GM23338 (cell line): ENCODE measurements around the gene CCDC167. TPM values are rescaled to one million over a fixed set of nuclear protein-coding genes. Genes with fewer than 3 reads are reported as not detected.

Experiments used
- ATAC-seq: fragments of 200-7000 bp; cut with Tn5 transposase; 3 replicates; pipeline ENCODE4 v1.9.1; 2020
- DNase-seq: peaks from one replicate; pipeline ENCODE4 v3.0.0-alpha.2; 2015; ENCODE audit warnings: low spot score
- H2AFZ ChIP-seq: fragments of 200-600 bp; sonication (generic); 2 replicates; pipeline ENCODE4 v1.8.0; 2016; ENCODE audit warnings: antibody characterized with exemption, mild to moderate bottlenecking, moderate library complexity
- H3F3A ChIP-seq: fragments of 200-600 bp; sonication (generic); replicated peaks from 2 replicates; pipeline ENCODE4 v1.8.0; 2017; ENCODE audit warnings: antibody characterized with exemption, mixed run types, low read depth
- H3K27ac ChIP-seq: fragments of 200-600 bp; sonication (generic); 2 replicates; pipeline ENCODE4 v1.6.1; 2016; ENCODE audit warnings: low read depth
- H3K27me3 ChIP-seq: fragments of 200-600 bp; sonication (generic); 2 replicates; pipeline ENCODE4 v1.8.0; 2016; ENCODE audit warnings: mild to moderate bottlenecking, mixed run types, moderate library complexity; ENCODE audit not compliant: insufficient read depth
- H3K36me3 ChIP-seq: fragments of 200-600 bp; sonication (generic); 2 replicates; pipeline ENCODE4 v1.8.0; 2016; ENCODE audit warnings: mild to moderate bottlenecking; ENCODE audit not compliant: insufficient read depth
- H3K4me1 ChIP-seq: fragments of 200-600 bp; sonication (generic); 2 replicates; pipeline ENCODE4 v1.8.0; 2016; ENCODE audit warnings: mild to moderate bottlenecking, moderate library complexity; ENCODE audit not compliant: insufficient read depth
- H3K4me2 ChIP-seq: fragments of 200-600 bp; sonication (generic); 2 replicates; pipeline ENCODE4 v1.7.1; 2017; ENCODE audit warnings: mixed run types
- H3K4me3 ChIP-seq: fragments of 200-600 bp; sonication (generic); 2 replicates; pipeline ENCODE4 v1.6.1; 2016; ENCODE audit warnings: mixed run types
- H3K79me2 ChIP-seq: fragments of 200-600 bp; sonication (generic); replicated peaks from 2 replicates; pipeline ENCODE4 v1.8.0; 2017; ENCODE audit warnings: mild to moderate bottlenecking; ENCODE audit not compliant: insufficient read depth
- H3K9me2 ChIP-seq: fragments of 200-600 bp; sonication (generic); 2 replicates; pipeline ENCODE4 v1.8.0; 2017; ENCODE audit not compliant: insufficient read depth
- H4K20me1 ChIP-seq: fragments of 200-600 bp; sonication (generic); replicated peaks from 2 replicates; pipeline ENCODE4 v1.8.0; 2017; ENCODE audit warnings: mild to moderate bottlenecking; ENCODE audit not compliant: insufficient read depth
- H3K27ac Mint-ChIP-seq: 2 replicates; pipeline ENCODE4 v1.8.0; 2020; ENCODE audit warnings: inconsistent platforms, mild to moderate bottlenecking, moderate library complexity, mixed read lengths
- H3K27me3 Mint-ChIP-seq: 3 replicates; pipeline ENCODE4 v1.8.0; 2022; ENCODE audit warnings: low read depth, mild to moderate bottlenecking, moderate library complexity, mixed read lengths, inconsistent platforms; ENCODE audit not compliant: insufficient read depth, poor library complexity
- H3K36me3 Mint-ChIP-seq: 3 replicates; pipeline ENCODE4 v1.8.0; 2021; ENCODE audit warnings: low read depth, mild to moderate bottlenecking, inconsistent platforms, moderate library complexity, mixed read lengths
- H3K4me1 Mint-ChIP-seq: 3 replicates; pipeline ENCODE4 v1.8.0; 2020; ENCODE audit warnings: mild to moderate bottlenecking, inconsistent platforms, mixed read lengths
- H3K4me3 Mint-ChIP-seq: 3 replicates; pipeline ENCODE4 v1.8.0; 2021; ENCODE audit warnings: moderate library complexity, mild to moderate bottlenecking, inconsistent platforms, mixed read lengths
- H3K9me3 Mint-ChIP-seq: 3 replicates; pipeline ENCODE4 v1.8.0; 2020; ENCODE audit warnings: moderate library complexity, mild to moderate bottlenecking, inconsistent platforms, mixed read lengths
- CREB1 ChIP-seq: fragments of 250-450 bp; sonication (Bioruptor Pico); IDR thresholded peaks from 2 replicates; pipeline ENCODE4 v1.5.0; 2020; ENCODE audit warnings: low read depth, mild to moderate bottlenecking, moderate library complexity
- EZH2 ChIP-seq: fragments of 200-600 bp; sonication (generic); IDR thresholded peaks from one replicate; pipeline ENCODE4 v1.8.0; 2017; ENCODE audit warnings: antibody characterized with exemption, mild to moderate bottlenecking, low read depth; ENCODE audit not compliant: unreplicated experiment
- EZH2phosphoT487 ChIP-seq: fragments of 200-600 bp; sonication (generic); IDR thresholded peaks from one replicate; pipeline ENCODE4 v1.8.1; 2018; ENCODE audit warnings: antibody characterized with exemption; ENCODE audit not compliant: unreplicated experiment
- JUNB ChIP-seq: IDR thresholded peaks from one replicate; pipeline ENCODE4 v1.6.1; 2016; ENCODE audit warnings: antibody characterized with exemption; ENCODE audit not compliant: unreplicated experiment
- NANOG ChIP-seq: IDR thresholded peaks from 2 replicates; pipeline ENCODE4 v1.6.1; 2016; ENCODE audit warnings: antibody characterized with exemption, borderline replicate concordance
- POLR2AphosphoS5 ChIP-seq: IDR thresholded peaks from 2 replicates; pipeline ENCODE4 v1.6.1; 2016; ENCODE audit warnings: antibody characterized with exemption, low read depth
- STAT1 ChIP-seq: IDR thresholded peaks from one replicate; pipeline ENCODE4 v1.6.1; 2016; ENCODE audit warnings: antibody characterized with exemption; ENCODE audit not compliant: unreplicated experiment
- ZNF114 ChIP-seq: fragments of 250-450 bp; sonication (Bioruptor Pico); IDR thresholded peaks from 2 replicates; pipeline ENCODE4 v1.5.0; 2020; ENCODE audit warnings: mild to moderate bottlenecking, moderate library complexity
- ZNF331 ChIP-seq: fragments of 250-450 bp; sonication (Bioruptor Pico); IDR thresholded peaks from 2 replicates; pipeline ENCODE4 v1.5.0; 2020; ENCODE audit warnings: low read depth, mild to moderate bottlenecking, moderate library complexity
- polyA plus RNA-seq: library from polyadenylated mRNA; unstranded; fragments of >200 nt; fragmentation: Nextera tagmentation; extraction: Ambion mirVana; gene quantifications from 2 replicates; pipeline ENCODE4 v1.2.1, GENCODE V29; 2016
- total RNA-seq: library from RNA; depleted of rRNA; stranded (reverse); fragments of >200 nt; shearing (Covaris generic); gene quantifications from 2 replicates; pipeline ENCODE4 v1.2.3, GENCODE V29; 2014
- TF ChIP-seq, protein P1 (sequence below): fragments of 250-450 bp; sonication (Bioruptor Pico); IDR thresholded peaks from 2 replicates; pipeline ENCODE4 v1.5.0; 2020; ENCODE audit warnings: mild to moderate bottlenecking, moderate library complexity
- TF ChIP-seq, protein P2 (sequence below), 2 experiments: fragments of 200-600 bp in 1 of 2; sonication (generic) in 1 of 2; conservative IDR thresholded peaks; 2 replicates each; pipeline versions ENCODE4 v1.5.1 to v1.6.1; 2016 to 2017; ENCODE audit warnings: antibody characterized with exemption in 2 of 2, low read depth in 2 of 2, mild to moderate bottlenecking in 2 of 2, moderate library complexity in 1 of 2
- TF ChIP-seq, protein P3 (sequence below): IDR thresholded peaks from 2 replicates; pipeline ENCODE4 v1.6.1; 2016; ENCODE audit warnings: antibody characterized with exemption
- TF ChIP-seq, protein P4 (sequence below): IDR thresholded peaks from one replicate; pipeline ENCODE4 v1.6.1; 2018; ENCODE audit warnings: antibody characterized with exemption; ENCODE audit not compliant: unreplicated experiment

CCDC167 gene
- total and polyA plus RNA-seq, 2 experiments from 2014 or later, result 17.6 to 21.4 TPM

DNA sequence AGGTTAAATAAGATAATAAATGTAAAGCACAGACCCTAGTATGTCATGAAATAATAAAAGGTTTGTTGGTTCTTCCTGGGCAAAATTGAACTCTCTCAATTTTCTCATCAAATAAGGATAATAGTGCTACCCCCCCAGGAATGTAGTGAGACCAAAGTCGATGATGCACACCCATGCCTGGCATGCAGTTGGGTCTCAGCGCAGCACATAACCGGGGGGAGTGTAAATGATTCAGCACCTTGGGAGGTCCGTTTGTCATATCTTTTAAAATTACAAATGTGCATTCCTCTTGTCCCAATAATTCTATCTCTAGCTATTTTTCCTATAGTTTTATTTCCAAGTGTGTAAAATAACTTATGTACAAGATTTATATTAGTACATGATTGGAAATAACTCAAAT, 31.3 kb upstream of the CCDC167 start:
- Mint-ChIP-seq H3K4me3 (no peak overlapping the region), H3K9me3 (no peaks in the 10 kb centered on the region), H3K27ac (no peak overlapping the region), H3K27me3 (peaks cover 31% of the 10 kb centered on the region), H3K36me3 (no peaks in the 10 kb centered on the region), H3K4me1 (peaks cover 14% of the 10 kb centered on the region; the same call in 2 of the 3 replicates)
- Histone ChIP-seq H3K9me2 (no peaks in the 10 kb centered on the region), H3K4me3 (no peak overlapping the region), H3K36me3 (no peaks in the 10 kb centered on the region), H3K79me2 (no peaks in the 10 kb centered on the region), H3K27ac (no peak overlapping the region), H3F3A (no peaks in the 10 kb centered on the region), H2AFZ (no peak overlapping the region), H3K4me1 (peaks cover 13% of the 10 kb centered on the region), H3K27me3 (peaks cover 33% of the 10 kb centered on the region), H4K20me1 (no peaks in the 10 kb centered on the region; the same call in 1 of the 2 replicates), H3K4me2 (no peak overlapping the region)
- DNase-seq, result no peak
- TF ChIP-seq ZNF331 (CRISPR knock-in tag) (no peak), POLR2AphosphoS5 (no peak), STAT1 (no peak), EZH2phosphoT487 (no peak), EZH2 (no peak), ZNF114 (CRISPR knock-in tag) (no peak), NANOG (no peak), CREB1 (CRISPR knock-in tag) (no peak), JUNB (no peak)
- TF ChIP-seq, protein P1, sequence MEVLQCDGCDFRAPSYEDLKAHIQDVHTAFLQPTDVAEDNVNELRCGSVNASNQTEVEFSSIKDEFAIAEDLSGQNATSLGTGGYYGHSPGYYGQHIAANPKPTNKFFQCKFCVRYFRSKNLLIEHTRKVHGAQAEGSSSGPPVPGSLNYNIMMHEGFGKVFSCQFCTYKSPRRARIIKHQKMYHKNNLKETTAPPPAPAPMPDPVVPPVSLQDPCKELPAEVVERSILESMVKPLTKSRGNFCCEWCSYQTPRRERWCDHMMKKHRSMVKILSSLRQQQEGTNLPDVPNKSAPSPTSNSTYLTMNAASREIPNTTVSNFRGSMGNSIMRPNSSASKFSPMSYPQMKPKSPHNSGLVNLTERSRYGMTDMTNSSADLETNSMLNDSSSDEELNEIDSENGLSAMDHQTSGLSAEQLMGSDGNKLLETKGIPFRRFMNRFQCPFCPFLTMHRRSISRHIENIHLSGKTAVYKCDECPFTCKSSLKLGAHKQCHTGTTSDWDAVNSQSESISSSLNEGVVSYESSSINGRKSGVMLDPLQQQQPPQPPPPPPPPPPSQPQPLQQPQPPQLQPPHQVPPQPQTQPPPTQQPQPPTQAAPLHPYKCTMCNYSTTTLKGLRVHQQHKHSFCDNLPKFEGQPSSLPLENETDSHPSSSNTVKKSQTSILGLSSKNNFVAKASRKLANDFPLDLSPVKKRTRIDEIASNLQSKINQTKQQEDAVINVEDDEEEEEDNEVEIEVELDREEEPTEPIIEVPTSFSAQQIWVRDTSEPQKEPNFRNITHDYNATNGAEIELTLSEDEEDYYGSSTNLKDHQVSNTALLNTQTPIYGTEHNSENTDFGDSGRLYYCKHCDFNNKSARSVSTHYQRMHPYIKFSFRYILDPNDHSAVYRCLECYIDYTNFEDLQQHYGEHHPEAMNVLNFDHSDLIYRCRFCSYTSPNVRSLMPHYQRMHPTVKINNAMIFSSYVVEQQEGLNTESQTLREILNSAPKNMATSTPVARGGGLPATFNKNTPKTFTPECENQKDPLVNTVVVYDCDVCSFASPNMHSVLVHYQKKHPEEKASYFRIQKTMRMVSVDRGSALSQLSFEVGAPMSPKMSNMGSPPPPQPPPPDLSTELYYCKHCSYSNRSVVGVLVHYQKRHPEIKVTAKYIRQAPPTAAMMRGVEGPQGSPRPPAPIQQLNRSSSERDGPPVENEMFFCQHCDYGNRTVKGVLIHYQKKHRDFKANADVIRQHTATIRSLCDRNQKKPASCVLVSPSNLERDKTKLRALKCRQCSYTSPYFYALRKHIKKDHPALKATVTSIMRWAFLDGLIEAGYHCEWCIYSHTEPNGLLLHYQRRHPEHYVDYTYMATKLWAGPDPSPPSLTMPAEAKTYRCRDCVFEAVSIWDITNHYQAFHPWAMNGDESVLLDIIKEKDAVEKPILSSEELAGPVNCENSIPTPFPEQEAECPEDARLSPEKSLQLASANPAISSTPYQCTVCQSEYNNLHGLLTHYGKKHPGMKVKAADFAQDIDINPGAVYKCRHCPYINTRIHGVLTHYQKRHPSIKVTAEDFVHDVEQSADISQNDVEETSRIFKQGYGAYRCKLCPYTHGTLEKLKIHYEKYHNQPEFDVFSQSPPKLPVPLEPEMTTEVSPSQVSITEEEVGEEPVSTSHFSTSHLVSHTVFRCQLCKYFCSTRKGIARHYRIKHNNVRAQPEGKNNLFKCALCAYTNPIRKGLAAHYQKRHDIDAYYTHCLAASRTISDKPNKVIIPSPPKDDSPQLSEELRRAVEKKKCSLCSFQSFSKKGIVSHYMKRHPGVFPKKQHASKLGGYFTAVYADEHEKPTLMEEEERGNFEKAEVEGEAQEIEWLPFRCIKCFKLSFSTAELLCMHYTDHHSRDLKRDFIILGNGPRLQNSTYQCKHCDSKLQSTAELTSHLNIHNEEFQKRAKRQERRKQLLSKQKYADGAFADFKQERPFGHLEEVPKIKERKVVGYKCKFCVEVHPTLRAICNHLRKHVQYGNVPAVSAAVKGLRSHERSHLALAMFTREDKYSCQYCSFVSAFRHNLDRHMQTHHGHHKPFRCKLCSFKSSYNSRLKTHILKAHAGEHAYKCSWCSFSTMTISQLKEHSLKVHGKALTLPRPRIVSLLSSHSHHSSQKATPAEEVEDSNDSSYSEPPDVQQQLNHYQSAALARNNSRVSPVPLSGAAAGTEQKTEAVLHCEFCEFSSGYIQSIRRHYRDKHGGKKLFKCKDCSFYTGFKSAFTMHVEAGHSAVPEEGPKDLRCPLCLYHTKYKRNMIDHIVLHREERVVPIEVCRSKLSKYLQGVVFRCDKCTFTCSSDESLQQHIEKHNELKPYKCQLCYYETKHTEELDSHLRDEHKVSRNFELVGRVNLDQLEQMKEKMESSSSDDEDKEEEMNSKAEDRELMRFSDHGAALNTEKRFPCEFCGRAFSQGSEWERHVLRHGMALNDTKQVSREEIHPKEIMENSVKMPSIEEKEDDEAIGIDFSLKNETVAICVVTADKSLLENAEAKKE, result no peak
- TF ChIP-seq, protein P2, sequence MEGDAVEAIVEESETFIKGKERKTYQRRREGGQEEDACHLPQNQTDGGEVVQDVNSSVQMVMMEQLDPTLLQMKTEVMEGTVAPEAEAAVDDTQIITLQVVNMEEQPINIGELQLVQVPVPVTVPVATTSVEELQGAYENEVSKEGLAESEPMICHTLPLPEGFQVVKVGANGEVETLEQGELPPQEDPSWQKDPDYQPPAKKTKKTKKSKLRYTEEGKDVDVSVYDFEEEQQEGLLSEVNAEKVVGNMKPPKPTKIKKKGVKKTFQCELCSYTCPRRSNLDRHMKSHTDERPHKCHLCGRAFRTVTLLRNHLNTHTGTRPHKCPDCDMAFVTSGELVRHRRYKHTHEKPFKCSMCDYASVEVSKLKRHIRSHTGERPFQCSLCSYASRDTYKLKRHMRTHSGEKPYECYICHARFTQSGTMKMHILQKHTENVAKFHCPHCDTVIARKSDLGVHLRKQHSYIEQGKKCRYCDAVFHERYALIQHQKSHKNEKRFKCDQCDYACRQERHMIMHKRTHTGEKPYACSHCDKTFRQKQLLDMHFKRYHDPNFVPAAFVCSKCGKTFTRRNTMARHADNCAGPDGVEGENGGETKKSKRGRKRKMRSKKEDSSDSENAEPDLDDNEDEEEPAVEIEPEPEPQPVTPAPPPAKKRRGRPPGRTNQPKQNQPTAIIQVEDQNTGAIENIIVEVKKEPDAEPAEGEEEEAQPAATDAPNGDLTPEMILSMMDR (conservative IDR thresholded peaks at IDR 0.05; ENCODE audit: low read depth in 2 of 2), result no peak
- TF ChIP-seq, protein P3, sequence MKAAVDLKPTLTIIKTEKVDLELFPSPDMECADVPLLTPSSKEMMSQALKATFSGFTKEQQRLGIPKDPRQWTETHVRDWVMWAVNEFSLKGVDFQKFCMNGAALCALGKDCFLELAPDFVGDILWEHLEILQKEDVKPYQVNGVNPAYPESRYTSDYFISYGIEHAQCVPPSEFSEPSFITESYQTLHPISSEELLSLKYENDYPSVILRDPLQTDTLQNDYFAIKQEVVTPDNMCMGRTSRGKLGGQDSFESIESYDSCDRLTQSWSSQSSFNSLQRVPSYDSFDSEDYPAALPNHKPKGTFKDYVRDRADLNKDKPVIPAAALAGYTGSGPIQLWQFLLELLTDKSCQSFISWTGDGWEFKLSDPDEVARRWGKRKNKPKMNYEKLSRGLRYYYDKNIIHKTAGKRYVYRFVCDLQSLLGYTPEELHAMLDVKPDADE, result no peak
- TF ChIP-seq, protein P4, sequence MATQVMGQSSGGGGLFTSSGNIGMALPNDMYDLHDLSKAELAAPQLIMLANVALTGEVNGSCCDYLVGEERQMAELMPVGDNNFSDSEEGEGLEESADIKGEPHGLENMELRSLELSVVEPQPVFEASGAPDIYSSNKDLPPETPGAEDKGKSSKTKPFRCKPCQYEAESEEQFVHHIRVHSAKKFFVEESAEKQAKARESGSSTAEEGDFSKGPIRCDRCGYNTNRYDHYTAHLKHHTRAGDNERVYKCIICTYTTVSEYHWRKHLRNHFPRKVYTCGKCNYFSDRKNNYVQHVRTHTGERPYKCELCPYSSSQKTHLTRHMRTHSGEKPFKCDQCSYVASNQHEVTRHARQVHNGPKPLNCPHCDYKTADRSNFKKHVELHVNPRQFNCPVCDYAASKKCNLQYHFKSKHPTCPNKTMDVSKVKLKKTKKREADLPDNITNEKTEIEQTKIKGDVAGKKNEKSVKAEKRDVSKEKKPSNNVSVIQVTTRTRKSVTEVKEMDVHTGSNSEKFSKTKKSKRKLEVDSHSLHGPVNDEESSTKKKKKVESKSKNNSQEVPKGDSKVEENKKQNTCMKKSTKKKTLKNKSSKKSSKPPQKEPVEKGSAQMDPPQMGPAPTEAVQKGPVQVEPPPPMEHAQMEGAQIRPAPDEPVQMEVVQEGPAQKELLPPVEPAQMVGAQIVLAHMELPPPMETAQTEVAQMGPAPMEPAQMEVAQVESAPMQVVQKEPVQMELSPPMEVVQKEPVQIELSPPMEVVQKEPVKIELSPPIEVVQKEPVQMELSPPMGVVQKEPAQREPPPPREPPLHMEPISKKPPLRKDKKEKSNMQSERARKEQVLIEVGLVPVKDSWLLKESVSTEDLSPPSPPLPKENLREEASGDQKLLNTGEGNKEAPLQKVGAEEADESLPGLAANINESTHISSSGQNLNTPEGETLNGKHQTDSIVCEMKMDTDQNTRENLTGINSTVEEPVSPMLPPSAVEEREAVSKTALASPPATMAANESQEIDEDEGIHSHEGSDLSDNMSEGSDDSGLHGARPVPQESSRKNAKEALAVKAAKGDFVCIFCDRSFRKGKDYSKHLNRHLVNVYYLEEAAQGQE, result no peak
- no peak for ATAC-seq
